HepG2 (cell line): ENCODE data around the gene C10orf67. TPM values are rescaled to one million over a fixed set of nuclear protein-coding genes. Genes with fewer than 3 reads are reported as not detected.
A peak's percentile ranks its signal among the peaks of the same experiment; 100 is the strongest.
"Not testable (repeated sequence)": the region's sequence is repeated elsewhere in the genome, so short reads cannot be mapped to it uniquely, and the experiment has no call there.

ENCODE experiments used
- ATAC-seq: fragments of 200-7000 bp; cut with Tn5 transposase; 3 replicates; pipeline ENCODE4 v1.9.1; 2020; ENCODE audit warnings: mild to moderate bottlenecking, moderate library complexity
- BruUV-seq: library from RNA; stranded (reverse); fragments of 400-500 nt; replicated peaks from 2 replicates; lab custom pipeline; 2021; lab: Mats Ljungman, UMichigan
- CTCF ChIA-PET: fragments of 300-600 bp; formaldehyde crosslinking; extraction: SDS; loops from one replicate; lab custom pipeline; 2021; ENCODE audit warnings: low total read pairs, inconsistent platforms, low intra/inter-chr PET ratio; lab: Yijun Ruan, JAX
- POLR2A ChIA-PET: fragments of 350-600 bp; sonication (Branson Sonifier 250); formaldehyde crosslinking; loops from one replicate; lab custom pipeline; 2020; ENCODE audit warnings: antibody characterized with exemption, inconsistent platforms; lab: Yijun Ruan, JAX
- DNase-seq: peaks from one replicate; pipeline ENCODE4 v3.0.0-alpha.2; 2015; ENCODE audit warnings: low spot score
- FAIRE-seq: peaks from 3 replicates; lab custom pipeline; 2011; peaks lifted over from hg19 to GRCh38; lab: Jason Lieb, UNC
- H2AFZ ChIP-seq: one replicate; pipeline ENCODE4 v1.6.1; 2011; ENCODE audit warnings: low read length, inconsistent platforms
- H3K27ac ChIP-seq: fragments of 300-600 bp; 3 replicates; pipeline ENCODE4 v1.8.0; 2011; ENCODE audit warnings: mixed run types, mild to moderate bottlenecking, mixed read lengths, low read length, inconsistent platforms; ENCODE audit not compliant: insufficient read depth; ENCODE audit errors: extremely low read length
- H3K27me3 ChIP-seq, 2 experiments: fragments of 200-600 bp in 1 of 2; 2 replicates in 1 of 2; 3 replicates in 1 of 2; pipeline versions ENCODE4 v1.6.0 to v1.8.0; 2011; ENCODE audit warnings: low read length in 2 of 2, mild to moderate bottlenecking in 2 of 2, moderate library complexity in 2 of 2, inconsistent platforms in 1 of 2; ENCODE audit not compliant: insufficient read depth in 2 of 2, control insufficient read depth in 1 of 2
- H3K36me3 ChIP-seq, 2 experiments: fragments of 200-600 bp in 1 of 2; replicated peaks in 1 of 2; 2 replicates in 1 of 2; 3 replicates in 1 of 2; pipeline versions ENCODE4 v1.5.1 to v1.8.0; 2011; ENCODE audit warnings: low read length in 2 of 2, inconsistent platforms in 1 of 2; ENCODE audit not compliant: insufficient read depth in 2 of 2, control insufficient read depth in 1 of 2
- H3K4me1 ChIP-seq: 2 replicates; pipeline ENCODE4 v1.5.1; 2012; ENCODE audit warnings: low read length, inconsistent platforms; ENCODE audit not compliant: insufficient read depth
- H3K4me2 ChIP-seq: 2 replicates; pipeline ENCODE4 v1.6.0; 2011; ENCODE audit warnings: low read depth, low read length, inconsistent platforms
- H3K4me3 ChIP-seq, 3 experiments: fragments of 200-600 bp in 1 of 3; sonication (generic), shearing (Covaris generic) in 1 of 3; replicated peaks in 1 of 3; 2 replicates each; pipeline ENCODE4 v1.5.1; 2011 to 2016; ENCODE audit warnings: low read length in 3 of 3, inconsistent platforms in 2 of 3, low read depth in 2 of 3, mild to moderate bottlenecking in 2 of 3, control low read depth in 1 of 3, mixed read lengths in 1 of 3; ENCODE audit not compliant: insufficient read depth in 1 of 3
- H3K79me2 ChIP-seq: one replicate; pipeline ENCODE4 v1.6.1; 2011; ENCODE audit warnings: low read length, inconsistent platforms; ENCODE audit not compliant: insufficient read depth
- H3K9ac ChIP-seq: 2 replicates; pipeline ENCODE4 v1.6.0; 2011; ENCODE audit warnings: mild to moderate bottlenecking, low read depth, low read length, inconsistent platforms; ENCODE audit not compliant: insufficient read depth
- H3K9me3 ChIP-seq: 2 replicates; pipeline ENCODE4 v1.5.1; 2012; ENCODE audit warnings: mild to moderate bottlenecking, low read length
- H4K20me1 ChIP-seq: 2 replicates; pipeline ENCODE4 v1.6.0; 2011; ENCODE audit warnings: inconsistent platforms, mild to moderate bottlenecking, low read length, moderate library complexity; ENCODE audit not compliant: insufficient read depth
- ATF7-NPFF ChIP-seq: sonication (generic); formaldehyde crosslinking; IDR thresholded peaks from 2 replicates; pipeline ENCODE4 v1.8.1; 2023; ENCODE audit warnings: mild to moderate bottlenecking, low read depth, missing genetic modification reagents, moderate library complexity
- KDM6A ChIP-seq: IDR thresholded peaks from 2 replicates; pipeline ENCODE4 v1.6.1; 2016; ENCODE audit warnings: low read depth
- STAG1 ChIP-seq: sonication (generic); formaldehyde crosslinking; IDR thresholded peaks from 2 replicates; pipeline ENCODE4 v1.4.0; 2020; ENCODE audit warnings: missing genetic modification reagents
- ZNF331 ChIP-seq: sonication (generic); formaldehyde crosslinking; IDR thresholded peaks from 2 replicates; pipeline ENCODE4 v1.4.0; 2020; ENCODE audit warnings: missing genetic modification reagents
- WGBS: methylation state at CpG from one replicate; pipeline ENCODE4 v1.1.6; 2017; ENCODE audit warnings: low lambda C conversion rate; 5-methylcytosine and 5-hydroxymethylcytosine counted together
- in situ Hi-C: cut with HindIII; loops from 2 replicates; pipeline ENCODE4 v1.10.0; 2017; ENCODE audit warnings: low pct_unique_long_range_greater_than_20kb; ENCODE audit not compliant: extremely low pct_ligation_motif_present
- intact Hi-C: fragments of 100-400 bp; cut with micrococcal nuclease; formaldehyde crosslinking; loops from one replicate; pipeline ENCODE4 v1.10.0; 2022; ENCODE audit not compliant: unreplicated experiment
- polyA plus RNA-seq, 8 experiments: library from polyadenylated mRNA; depleted of rRNA in 3 of 8; stranded (reverse) in 7 of 8; unstranded in 1 of 8; fragments of >200 nt; fragmentation: Illumina TruSeq in 4 of 8; extraction: Trizol in 4 of 8; gene quantifications; 2 replicates each; pipeline versions ENCODE4 v1.2.1 to v1.2.3, GENCODE V29; 2011 to 2016; ENCODE audit warnings: low read depth in 4 of 8, missing spikeins in 1 of 8, mixed read lengths in 1 of 8; ENCODE audit not compliant: insufficient read depth in 1 of 8
- total RNA-seq, 5 experiments: library from RNA; depleted of rRNA; stranded (reverse); fragments of >200 nt; fragmentation: Illumina TruSeq; extraction: Trizol; gene quantifications; 2 replicates each; pipeline ENCODE4 v1.2.3, GENCODE V29; 2016; ENCODE audit warnings: low read depth in 1 of 5
- TF ChIP-seq, protein P1 (sequence below): sonication (generic); formaldehyde crosslinking; IDR thresholded peaks from 2 replicates; pipeline ENCODE4 v1.5.1; 2020; ENCODE audit warnings: missing genetic modification reagents, mild to moderate bottlenecking, borderline replicate concordance
- TF ChIP-seq, protein P2 (sequence below): sonication (generic); formaldehyde crosslinking; IDR thresholded peaks from 2 replicates; pipeline ENCODE4 v1.5.0; 2020; ENCODE audit warnings: mild to moderate bottlenecking, missing genetic modification reagents
- TF ChIP-seq, protein P3 (sequence below): sonication (generic); formaldehyde crosslinking; IDR thresholded peaks from 2 replicates; pipeline ENCODE4 v1.5.0; 2020; ENCODE audit warnings: mild to moderate bottlenecking, missing genetic modification reagents, moderate library complexity

Gene C10orf67
- total and polyA plus RNA-seq, 2 of the 13 experiments (the other 11 are each of a cell fraction or from before 2014, with no cell fraction given) = not detected

DNA sequence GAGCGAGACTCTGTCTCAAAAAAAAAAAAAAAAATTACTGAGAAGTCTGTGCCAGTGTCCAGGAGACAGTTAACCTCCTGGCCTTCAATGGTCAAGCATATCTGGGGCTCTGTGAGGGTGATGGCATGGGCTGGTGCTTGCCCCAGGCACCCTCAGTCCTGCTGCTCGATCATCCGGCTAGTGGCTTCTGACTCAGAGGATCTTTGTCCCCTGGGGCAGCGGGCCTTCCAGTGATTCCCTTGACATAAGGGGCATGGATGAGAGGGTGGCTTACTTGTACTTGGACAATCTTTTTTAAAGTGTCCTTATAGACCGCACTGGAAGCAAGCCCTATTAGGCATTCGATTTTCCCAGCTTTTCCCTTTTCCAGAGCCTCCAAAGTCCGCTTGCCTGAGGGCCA is 44.6 kb downstream of the C10orf67 start:
- in situ Hi-C loops, FAIRE-seq: not testable (repeated sequence)
- 20% methylated on average over 3 of the region's 7 CpGs for WGBS

DNA sequence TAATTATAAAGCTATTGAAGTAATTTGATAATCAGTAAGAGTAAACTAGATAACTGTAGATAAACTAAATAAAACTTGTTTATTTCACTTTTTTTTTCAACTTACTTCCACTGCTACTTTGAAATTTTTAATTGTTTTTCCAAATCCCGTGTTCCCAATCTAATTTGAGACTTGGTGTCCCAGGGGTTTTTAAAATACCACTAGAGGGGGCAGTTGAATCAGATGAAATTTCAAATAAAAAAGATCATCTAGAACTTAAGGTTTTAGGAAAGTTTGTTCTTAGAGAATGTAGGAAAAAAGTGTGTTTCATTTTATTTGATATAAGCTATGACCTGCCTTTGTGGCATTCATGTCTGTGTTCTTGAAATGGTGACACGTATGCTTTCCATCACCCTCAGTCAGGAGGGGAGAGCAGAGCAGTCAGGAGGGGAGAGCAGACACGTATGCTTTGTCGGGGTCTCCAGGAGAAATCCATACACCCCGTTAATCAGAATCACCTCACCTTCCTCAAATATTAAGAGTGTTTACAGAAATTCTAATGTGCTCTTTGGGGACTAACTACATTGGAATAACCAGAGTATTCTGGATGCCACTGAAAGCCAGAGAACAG is 49.9 kb downstream of the C10orf67 start:
- intact Hi-C loops (loop anchor here (5.0 kb wide), 1 partner anchor 212 kb away; no protein-coding TSS in a partner anchor), in situ Hi-C loops (loop anchor here (5.0 kb wide), 1 partner anchor 137 kb away; no protein-coding TSS in a partner anchor)
- Histone ChIP-seq H3K9me3 (no peaks in the 10 kb centered on the region), H2AFZ (no peak overlapping the region), H3K27me3 (0 out of 5 replicates have a peak, but pooled peaks cover 0 to 3% of the 10 kb centered on the region in 2 experiments), H3K4me3 (no peak overlapping the region), H3K79me2 (no peaks in the 10 kb centered on the region), H3K36me3 (no peaks in the 10 kb centered on the region), H3K9ac (no peak overlapping the region), H3K4me2 (no peak overlapping the region), H4K20me1 (no peaks in the 10 kb centered on the region), H3K27ac (no peak overlapping the region), H3K4me1 (no peaks in the 10 kb centered on the region)
- ChIA-PET POLR2A (no interaction called here), CTCF (interaction anchor here (1.3 to 5.9 kb wide), 3 partner anchors 136 to 408 kb away, joined by 3 to 157 read pairs (median 5); no protein-coding TSS in a partner anchor)
- no TSS peak for BruUV-seq
- no peak for FAIRE-seq
- DNase-seq = no peak
- WGBS = 20% methylated on average over 5 of the region's 5 CpGs
- no peak for ATAC-seq
- peak; percentile 29; the same call in 1 of the 2 replicates for TF ChIP-seq STAG1 (CRISPR knock-in tag)
- TF ChIP-seq, protein P1, sequence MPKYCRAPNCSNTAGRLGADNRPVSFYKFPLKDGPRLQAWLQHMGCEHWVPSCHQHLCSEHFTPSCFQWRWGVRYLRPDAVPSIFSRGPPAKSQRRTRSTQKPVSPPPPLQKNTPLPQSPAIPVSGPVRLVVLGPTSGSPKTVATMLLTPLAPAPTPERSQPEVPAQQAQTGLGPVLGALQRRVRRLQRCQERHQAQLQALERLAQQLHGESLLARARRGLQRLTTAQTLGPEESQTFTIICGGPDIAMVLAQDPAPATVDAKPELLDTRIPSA (CRISPR knock-in tag) = no peak
- TF ChIP-seq, protein P2, sequence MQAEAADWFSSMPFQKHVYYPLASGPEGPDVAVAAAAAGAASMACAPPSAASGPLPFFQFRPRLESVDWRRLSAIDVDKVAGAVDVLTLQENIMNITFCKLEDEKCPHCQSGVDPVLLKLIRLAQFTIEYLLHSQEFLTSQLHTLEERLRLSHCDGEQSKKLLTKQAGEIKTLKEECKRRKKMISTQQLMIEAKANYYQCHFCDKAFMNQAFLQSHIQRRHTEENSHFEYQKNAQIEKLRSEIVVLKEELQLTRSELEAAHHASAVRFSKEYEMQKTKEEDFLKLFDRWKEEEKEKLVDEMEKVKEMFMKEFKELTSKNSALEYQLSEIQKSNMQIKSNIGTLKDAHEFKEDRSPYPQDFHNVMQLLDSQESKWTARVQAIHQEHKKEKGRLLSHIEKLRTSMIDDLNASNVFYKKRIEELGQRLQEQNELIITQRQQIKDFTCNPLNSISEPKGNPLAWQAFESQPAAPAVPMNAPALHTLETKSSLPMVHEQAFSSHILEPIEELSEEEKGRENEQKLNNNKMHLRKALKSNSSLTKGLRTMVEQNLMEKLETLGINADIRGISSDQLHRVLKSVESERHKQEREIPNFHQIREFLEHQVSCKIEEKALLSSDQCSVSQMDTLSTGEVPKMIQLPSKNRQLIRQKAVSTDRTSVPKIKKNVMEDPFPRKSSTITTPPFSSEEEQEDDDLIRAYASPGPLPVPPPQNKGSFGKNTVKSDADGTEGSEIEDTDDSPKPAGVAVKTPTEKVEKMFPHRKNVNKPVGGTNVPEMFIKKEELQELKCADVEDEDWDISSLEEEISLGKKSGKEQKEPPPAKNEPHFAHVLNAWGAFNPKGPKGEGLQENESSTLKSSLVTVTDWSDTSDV (CRISPR knock-in tag) = no peak
- TF ChIP-seq KDM6A (CRISPR knock-in tag) = no peak
- no peak for TF ChIP-seq ZNF331 (CRISPR knock-in tag)
- TF ChIP-seq ATF7-NPFF (CRISPR knock-in tag) = no peak
- TF ChIP-seq, protein P3, sequence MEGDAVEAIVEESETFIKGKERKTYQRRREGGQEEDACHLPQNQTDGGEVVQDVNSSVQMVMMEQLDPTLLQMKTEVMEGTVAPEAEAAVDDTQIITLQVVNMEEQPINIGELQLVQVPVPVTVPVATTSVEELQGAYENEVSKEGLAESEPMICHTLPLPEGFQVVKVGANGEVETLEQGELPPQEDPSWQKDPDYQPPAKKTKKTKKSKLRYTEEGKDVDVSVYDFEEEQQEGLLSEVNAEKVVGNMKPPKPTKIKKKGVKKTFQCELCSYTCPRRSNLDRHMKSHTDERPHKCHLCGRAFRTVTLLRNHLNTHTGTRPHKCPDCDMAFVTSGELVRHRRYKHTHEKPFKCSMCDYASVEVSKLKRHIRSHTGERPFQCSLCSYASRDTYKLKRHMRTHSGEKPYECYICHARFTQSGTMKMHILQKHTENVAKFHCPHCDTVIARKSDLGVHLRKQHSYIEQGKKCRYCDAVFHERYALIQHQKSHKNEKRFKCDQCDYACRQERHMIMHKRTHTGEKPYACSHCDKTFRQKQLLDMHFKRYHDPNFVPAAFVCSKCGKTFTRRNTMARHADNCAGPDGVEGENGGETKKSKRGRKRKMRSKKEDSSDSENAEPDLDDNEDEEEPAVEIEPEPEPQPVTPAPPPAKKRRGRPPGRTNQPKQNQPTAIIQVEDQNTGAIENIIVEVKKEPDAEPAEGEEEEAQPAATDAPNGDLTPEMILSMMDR = peak; percentile 17; the same call in 1 of the 2 replicates

More for the DNA sequence above, 44.6 kb downstream of the C10orf67 start:
- CTCF ChIA-PET, H3K9ac ChIP-seq, BruUV-seq, POLR2A ChIA-PET, DNase-seq, H3K4me3 ChIP-seq, H2AFZ ChIP-seq, H3K9me3 ChIP-seq, H3K4me1 ChIP-seq, H3K4me2 ChIP-seq, H3K79me2 ChIP-seq, H3K36me3 ChIP-seq, H3K27ac ChIP-seq, intact Hi-C loops, H3K27me3 ChIP-seq, H4K20me1 ChIP-seq, ATAC-seq: not testable (repeated sequence)
